LNCAP (cell line): ENCODE measurements around the gene IL1F10.
A peak's percentile ranks its signal among the peaks of the same experiment; 100 is the strongest.

Experiments
- CTCF ChIP-seq: fragments of 450-650 bp; IDR thresholded peaks from 2 replicates; pipeline ENCODE4 v1.5.1; 2017; ENCODE audit warnings: mild to moderate bottlenecking

Gene IL1F10

GRCh38 chr2:113034016-113034415 lies 33.8 kb upstream of the IL1F10 start:
- no peak for TF ChIP-seq CTCF

- no peak for TF ChIP-seq CTCF
Measured at GRCh38 chr2:113036763-113037162, 31.0 kb upstream of the IL1F10 start.

GRCh38 chr2:113038291-113038690 lies 29.5 kb upstream of the IL1F10 start:
- no peak for TF ChIP-seq CTCF

- TF ChIP-seq CTCF = no peak
Measured at GRCh38 chr2:113039158-113039557, 28.6 kb upstream of the IL1F10 start.

- TF ChIP-seq CTCF = no peak
Measured at GRCh38 chr2:113039719-113040118, 28.1 kb upstream of the IL1F10 start.

- TF ChIP-seq CTCF = peak; percentile 24; the same call in 1 of the 2 replicates
Measured at GRCh38 chr2:113041871-113042270, 25.9 kb upstream of the IL1F10 start.

- TF ChIP-seq CTCF = no peak
Measured at GRCh38 chr2:113046465-113046864, 21.3 kb upstream of the IL1F10 start.
